ENCODE measurements around the gene SOD1.

The SOD1 gene

DNA sequence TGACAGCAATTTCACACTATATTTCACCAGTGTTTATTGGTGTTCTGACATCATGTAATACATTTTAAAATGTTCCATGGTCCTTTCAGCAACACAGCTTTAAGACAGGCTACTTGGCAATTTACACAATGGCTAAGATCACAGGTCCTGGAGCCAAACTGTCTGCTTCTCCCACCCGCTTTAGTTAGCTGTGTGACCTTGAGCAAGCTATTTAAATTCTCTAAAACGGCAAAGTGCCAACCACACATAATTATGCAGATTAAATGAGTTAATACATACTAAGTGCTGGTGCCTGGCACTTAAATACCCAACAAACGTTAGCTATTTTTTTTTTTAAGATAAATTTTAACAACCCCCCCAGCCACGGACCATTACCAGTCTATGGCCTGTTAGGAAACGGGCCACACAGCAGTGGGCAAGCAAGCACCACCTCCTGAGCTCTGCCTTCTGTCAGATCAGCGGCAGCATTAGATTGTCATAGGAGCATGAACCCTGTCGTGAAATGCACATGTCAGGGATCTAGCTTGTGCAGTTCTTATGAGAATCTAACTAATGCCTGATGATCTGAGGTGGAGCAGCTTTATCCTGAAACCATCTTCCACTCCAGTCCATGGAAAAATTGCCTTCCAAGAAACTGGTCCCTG, 26.9 kb downstream of the SOD1 start:
- DNase-seq = no peak

DNA sequence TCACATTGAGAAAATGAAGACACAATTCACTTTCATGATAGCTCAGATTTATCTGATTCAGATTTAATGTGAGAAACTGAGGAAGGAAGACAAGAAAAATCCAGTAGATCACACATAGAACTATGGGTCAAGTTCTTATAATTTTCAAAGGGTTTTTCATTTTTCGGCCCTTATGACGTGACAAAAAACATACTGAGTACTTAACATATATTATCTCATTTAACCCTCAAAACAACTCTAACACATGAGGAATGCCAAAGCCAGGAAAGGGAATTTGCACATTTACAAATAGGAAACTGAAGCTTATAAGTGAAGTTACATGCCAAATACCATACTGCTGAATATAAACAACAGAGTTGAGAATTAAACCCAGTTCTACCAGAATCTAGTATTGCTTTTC, 27.6 kb downstream of the SOD1 start:
- DNase-seq = no peak

DNA sequence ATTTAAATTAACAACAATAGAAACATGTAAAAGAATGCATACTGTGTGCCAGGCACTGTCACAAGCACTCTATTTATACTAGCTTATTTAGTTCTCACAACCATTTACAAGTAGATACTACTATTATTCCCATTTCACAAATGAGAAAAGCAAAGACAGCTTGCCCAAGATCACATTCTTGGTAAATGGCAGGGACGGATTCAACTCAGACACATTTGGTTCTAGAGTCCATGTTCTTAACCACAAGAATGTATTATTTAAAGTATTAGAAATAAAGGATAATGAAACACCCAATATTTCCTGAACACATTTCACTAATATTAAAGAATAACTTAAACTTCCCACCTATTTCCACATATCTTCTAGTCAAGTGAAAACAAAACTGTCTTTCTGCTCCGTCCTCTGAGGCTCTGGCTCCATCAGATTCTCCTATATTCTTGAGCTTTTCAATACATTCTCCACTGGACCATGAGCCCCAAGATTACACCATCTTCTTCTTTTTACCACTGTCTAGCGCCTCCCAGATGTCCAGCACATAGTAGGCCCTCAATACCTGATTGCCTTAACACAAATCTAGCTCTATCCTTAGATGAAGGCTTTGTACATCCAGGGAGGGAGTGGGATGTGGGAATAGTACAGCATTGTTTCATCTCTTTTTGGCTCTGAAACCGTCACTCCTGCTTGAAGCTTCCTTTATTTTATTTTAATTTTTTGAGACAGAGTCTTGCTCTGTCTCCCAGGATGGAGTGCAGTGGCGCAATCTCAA, 29.3 kb downstream of the SOD1 start:
- DNase-seq = no peak

DNA sequence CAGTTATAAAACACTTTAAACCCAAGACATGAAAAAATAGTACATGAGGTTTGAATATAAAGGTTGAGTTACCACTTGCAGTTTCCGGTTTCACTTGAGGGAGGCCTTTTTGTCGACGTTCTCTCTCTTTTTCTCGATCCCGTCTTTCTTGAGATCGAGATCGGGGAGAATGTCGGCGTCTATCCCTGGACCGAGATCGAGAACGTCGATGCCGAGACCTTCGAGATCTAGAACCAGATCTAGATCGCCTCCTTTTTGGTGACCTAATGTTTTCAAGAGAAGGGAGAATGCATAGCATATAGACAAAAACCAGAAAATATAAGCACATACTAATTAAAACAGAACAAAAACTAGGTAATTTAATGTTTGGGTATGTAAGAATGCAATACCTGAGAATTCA, 33.7 kb downstream of the SOD1 start:
- DNase-seq = no peak

DNA sequence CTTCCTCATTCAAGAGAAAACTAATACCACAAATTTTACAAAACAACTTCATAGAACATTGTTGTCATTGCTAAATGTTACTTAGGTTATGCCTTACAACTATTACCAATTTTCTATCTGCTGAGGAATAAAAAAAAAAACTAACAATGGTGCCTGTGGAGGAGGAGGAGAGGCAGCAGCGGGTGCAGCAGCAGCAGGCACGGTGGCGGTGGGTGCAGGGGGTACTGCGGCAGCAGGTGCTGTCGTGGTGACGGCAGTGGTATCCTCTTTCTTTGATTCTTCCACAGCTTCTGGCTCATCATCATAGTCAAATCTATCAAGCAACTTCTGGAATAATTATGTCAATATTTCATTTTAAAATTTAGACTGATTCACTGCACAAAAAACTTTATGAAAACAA, 36.9 kb downstream of the SOD1 start:
- no peak for DNase-seq

DNA sequence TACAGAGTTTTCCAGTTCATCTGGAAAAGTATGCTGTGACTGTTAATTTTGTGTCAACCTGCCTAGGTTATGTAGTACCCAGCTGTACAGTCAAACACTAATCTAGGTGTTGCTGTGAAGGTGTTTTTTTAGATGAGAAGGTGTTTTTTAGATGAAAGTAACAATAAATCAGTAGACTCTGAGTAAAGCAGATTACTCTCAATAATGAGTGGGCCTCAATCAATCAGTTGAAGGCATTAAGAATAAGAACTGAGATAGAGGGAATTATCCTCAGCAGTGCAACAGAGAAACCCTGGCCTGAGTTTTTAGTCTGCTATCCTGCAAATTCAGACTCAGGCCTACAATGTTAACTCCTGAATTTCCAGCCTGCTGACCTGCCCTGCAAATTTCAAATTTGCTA, 39.0 kb downstream of the SOD1 start:
- no peak for DNase-seq

DNA sequence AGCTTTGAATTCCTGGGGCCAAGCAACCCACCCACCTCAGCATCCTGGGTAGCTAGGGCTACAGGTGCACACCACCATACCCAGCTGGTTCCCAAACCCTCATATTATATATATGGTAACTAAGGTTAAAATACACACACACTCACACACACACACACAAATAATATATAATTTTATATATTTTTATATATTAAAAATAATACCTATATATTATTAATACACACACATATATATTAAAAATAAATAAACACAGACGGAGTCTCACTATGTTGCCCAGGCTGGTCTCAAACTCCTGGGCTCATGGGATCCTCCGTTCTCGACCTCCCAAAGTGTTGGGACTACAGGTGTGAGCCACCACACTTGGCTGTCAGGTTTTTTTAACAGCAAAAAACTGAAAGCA, 40.5 kb downstream of the SOD1 start:
- DNase-seq = no peak

DNA sequence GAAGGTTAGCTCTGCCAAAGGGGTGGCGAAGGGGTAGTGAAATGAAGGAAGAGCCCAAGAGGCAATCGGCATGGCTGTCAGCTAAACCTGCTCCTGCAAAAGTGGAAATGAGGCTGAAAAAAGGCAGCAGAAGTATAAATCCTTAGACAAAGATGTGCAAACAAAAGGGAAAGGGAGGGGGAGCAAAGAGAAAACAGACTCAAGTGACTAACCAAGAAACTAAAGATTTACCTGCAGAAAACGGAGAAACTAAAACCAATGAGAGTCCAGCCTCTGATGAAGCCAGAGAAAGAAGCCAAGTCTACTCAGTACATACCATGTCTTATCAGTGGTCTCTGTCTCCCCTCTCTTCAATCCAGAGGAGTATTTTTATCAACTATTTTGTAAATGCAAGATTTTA, 47.1 kb downstream of the SOD1 start:
- DNase-seq = no peak

DNA sequence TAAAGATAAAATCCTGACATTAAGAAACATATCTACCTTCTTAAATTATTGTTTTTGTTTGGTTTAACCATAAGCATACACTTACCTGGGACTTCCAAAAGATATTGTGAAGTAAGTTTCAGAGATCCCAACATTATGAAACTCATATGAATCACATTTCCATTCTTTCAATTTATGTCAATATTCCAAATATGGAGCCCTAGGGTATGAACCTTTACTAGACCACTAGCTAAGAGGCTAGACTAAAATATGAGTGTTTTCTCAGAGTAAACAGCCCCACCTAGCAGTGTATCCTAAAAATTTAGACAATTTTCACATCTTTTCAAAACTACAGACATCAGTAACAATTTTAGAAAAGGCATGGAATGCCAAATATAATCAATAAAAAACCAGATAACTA, 48.0 kb downstream of the SOD1 start:
- no peak for DNase-seq

DNA sequence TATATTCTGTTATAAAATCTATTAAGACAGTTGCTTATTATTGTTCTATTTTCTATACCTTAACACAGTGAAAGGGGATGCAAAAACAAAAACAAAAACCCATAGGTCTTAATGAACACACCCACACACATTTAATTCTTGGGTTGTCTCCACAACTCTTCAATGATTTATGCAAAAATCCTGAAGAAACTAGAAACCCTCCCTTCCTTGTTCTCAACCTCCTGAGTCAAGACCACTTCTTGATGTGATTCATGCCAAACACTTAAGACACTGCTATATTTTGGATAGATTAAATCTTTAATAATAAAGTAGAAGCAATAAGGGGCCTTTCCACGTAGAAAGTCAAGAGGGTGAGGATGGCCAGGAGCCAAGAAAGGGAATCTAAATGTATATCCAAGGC, 49.0 kb downstream of the SOD1 start:
- no peak for DNase-seq

DNA sequence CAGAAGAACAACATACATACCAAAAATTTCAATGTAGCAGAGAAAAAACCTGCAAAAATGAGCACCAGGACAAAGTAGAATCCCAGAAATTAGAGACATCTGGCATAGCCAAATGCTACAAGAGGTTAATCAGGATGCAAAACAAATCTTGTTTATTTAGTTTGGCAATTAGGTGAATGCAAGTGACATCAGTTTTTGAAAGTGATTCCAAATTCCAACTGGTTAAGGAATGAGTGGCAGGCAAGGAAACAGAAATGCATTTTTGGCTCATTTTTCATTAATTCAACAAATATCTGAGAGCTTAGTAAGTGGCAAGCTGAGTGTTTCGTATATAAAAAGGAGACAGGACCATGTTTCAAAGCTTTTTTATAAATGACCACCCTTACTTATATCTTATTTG, 51.1 kb downstream of the SOD1 start:
- DNase-seq = no peak

DNA sequence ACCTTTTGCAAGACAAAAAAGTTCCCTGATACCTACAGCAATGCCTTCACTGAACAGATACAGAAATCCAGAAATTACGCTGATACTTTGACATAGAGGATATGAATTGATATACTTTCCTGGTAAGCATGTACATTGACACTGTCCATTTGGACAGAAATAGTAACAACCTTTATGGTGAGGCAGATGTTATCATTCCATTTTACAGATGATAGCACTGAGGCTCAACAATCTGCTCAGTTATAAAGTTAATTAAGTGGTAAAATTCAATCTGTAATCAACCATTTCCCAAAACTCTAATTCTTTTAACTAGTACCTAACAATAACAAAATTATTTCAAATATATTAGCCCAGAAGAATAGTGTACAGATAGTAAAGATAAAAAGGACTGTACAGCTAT, 51.8 kb downstream of the SOD1 start:
- no peak for DNase-seq

DNA sequence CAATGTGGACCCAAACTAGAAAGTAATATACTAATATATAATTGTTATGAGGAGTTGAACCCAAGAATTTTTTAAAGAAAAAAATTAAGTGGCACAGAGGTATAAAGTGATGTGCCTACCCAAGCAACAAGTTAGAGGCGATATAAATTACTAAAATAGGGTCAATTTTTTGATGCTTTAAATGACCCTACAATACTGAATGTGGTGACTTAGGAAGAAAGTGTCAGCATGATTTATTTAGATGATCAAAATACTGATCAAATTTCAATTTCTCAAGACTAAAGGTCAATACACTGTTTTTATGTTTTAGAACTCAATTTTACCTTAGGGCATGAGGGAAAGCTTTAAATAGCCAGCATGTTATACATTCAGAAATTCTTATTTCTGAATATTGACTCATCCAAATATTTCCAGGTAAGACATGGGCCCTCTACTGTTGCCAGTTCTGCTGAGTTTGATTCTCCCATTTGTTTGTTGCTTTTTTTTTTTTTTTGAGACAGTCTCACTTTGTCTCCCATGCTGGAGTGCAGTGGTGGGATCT, 52.3 kb downstream of the SOD1 start:
- no peak for DNase-seq

DNA sequence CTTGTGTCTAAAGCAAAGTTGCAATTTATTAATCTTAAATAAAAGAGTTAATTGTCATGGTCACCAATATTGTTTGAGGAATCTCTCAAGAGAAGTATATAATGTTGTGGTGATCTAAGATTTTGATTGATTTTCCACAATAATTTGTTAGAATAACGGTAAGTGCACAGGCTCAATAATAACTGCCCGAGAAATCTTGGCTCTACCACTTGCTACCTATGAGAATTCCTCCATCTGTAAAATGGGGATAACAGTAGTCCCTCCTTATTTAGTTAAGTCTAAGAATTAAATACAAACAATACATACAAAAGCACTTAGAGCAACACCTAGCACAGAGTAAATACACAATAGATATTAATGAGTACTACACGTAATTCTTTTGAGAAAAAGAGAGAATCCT, 53.6 kb downstream of the SOD1 start:
- DNase-seq = no peak

DNA sequence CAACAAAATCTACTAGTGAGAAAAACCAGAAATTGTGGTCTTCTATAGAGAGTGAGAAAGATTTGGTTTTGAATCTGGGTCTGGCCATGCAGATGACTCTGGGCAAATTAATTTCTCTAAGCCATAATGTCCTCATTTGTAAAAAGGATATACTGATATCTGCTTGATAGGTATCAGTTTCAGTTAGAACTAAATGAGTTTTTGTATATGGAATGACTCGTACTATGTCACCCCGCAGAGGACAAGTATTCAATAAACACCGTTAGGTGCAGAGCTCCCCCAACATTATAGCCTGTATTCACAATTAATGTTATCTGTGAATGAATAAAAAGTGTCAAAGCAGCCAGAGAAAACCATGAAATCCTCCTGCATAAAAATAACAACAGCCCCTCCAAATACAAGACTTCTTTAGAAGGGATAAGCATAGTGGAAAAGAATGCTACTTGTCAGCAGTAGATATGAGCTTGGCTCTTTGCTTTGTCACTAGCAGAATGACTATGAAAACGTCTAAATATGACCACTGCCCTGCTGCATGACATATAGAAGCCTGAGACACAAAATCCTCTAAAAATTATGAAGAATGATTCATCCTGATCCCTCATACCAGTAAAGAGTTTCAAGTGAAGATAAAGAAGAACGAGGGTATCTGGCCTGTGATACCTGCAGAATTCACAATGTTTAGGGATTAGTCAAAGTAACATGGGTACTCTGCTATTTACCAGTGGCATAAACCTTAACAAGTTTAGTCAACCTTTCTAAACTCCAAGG, 54.7 kb downstream of the SOD1 start:
- no peak for DNase-seq

DNA sequence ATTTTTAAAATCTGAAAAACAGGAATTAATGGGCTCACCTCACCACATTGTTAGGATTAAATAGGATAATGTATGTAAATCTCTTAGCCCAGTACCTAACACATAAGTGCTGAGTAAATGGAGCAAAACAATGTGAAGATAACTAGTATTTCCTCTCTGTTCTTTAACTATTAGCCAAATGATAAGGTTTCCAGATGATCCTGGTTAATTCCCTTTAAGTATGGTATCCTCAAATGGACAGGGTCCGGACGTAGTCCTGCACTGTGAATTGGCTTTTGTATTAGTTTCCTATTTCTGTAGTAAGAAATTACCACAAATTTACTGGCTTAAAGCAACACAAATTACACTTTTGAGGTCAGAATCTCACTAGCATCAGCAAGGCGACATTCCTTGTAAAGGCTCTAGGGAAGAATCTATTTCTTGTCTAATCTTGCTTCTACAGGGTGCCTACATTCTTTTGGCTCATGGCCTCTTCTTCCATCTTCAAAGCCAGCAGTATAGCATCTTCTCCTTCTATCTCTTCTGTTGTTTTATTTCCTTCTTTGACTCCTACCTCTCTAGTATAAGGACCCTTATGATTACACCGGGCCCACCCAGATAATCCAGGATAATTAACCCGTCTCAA, 55.4 kb downstream of the SOD1 start:
- DNase-seq = no peak

DNA sequence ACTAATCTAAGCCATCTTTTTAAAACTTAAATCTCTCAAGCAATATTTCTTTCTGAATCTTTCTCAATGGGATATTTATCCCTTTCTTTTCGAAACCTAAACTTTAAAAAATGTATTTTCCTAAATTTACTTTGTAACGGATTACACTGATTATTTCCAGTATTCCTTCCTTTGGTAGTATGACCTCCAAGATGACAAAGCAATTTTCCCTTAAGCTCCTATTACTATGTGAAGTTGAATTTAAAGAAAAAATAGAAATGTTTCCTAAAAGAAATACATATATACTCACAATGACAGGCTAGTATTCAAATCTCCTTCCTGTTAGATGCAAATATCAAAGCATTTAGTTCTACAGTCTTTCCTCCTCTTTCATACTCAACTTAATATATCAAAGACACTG, 56.6 kb downstream of the SOD1 start:
- DNase-seq = no peak
